RWPE2 (cell line): ENCODE data around the gene TPR.

Experiments used
- ATAC-seq: fragments of 200-7000 bp; cut with Tn5 transposase; 3 replicates; pipeline ENCODE4 v1.9.1; 2021; ENCODE audit warnings: low read depth
- DNase-seq: peaks from one replicate; pipeline ENCODE4 v3.0.0-alpha.2; 2020; ENCODE audit warnings: low spot score
- H3K27ac ChIP-seq: fragments of 450-650 bp; 2 replicates; pipeline ENCODE4 v1.5.1; 2017; ENCODE audit warnings: mild to moderate bottlenecking; ENCODE audit not compliant: poor library complexity, severe bottlenecking
- H3K27me3 ChIP-seq: fragments of 250-450 bp; sonication (Bioruptor Pico); 2 replicates; pipeline ENCODE4 v1.5.1; 2021; ENCODE audit warnings: mild to moderate bottlenecking, moderate library complexity; ENCODE audit not compliant: insufficient read depth, poor library complexity, severe bottlenecking
- H3K36me3 ChIP-seq: fragments of 250-450 bp; sonication (Bioruptor Pico); 2 replicates; pipeline ENCODE4 v1.5.1; 2020; ENCODE audit warnings: low read depth, mild to moderate bottlenecking, moderate library complexity
- H3K4me1 ChIP-seq: fragments of 250-450 bp; sonication (Bioruptor Pico); 2 replicates; pipeline ENCODE4 v1.5.1; 2021; ENCODE audit warnings: mild to moderate bottlenecking, moderate library complexity; ENCODE audit not compliant: insufficient read depth, poor library complexity, severe bottlenecking
- H3K4me3 ChIP-seq: fragments of 250-450 bp; sonication (Bioruptor Pico); 2 replicates; pipeline ENCODE4 v1.5.1; 2021; ENCODE audit warnings: mild to moderate bottlenecking, moderate library complexity; ENCODE audit not compliant: severe bottlenecking
- H3K9me3 ChIP-seq: fragments of 250-450 bp; sonication (Bioruptor Pico); 2 replicates; pipeline ENCODE4 v1.5.1; 2021; ENCODE audit warnings: mild to moderate bottlenecking, moderate library complexity; ENCODE audit not compliant: severe bottlenecking
- TF ChIP-seq, protein P1 (sequence below): fragments of 450-650 bp; IDR thresholded peaks from one replicate; pipeline ENCODE4 v1.5.1; 2017; ENCODE audit warnings: mild to moderate bottlenecking, moderate library complexity; ENCODE audit not compliant: poor library complexity, severe bottlenecking

The TPR gene

DNA sequence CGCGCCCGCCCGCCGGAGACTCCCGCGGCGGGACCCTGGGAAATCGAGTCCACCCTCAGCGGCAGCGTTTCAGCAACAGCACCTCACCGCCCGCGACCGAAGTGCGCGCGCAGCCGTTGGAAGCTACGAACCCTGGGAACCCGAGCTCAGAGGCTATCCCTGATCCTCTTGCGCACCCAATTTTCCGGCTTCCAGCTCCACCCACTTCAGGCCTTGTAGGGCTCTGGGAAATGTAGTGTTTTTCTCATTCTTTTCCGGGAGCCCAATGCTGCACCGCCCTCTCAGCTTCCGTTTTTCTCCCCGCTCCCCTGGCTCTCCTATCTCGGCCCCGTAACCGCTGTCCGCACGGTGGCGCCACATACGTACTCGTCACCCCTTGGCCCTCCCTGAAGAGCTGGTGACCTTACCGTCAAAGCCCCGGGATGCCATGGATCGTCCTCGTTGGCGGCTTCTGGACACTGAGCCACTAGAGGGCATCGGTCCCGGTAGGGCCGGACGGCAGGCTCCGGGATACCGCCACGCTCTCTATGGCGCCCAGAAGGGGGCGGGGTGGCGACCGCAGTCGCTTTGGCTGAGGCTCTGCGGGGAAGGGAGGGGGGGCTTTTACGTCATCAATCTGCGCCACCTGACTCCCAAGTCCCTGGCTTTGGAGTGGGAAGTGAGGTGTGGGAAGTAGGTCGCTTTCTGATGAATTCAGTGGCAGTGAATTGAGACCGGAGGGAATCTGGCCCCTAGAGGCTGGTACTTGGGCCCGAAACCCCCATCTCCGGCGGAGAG, at the start of gene TPR, which contains the start of gene ODR4:
TSS of gene TPR (minus strand) at position 102 of the 777 bp plus-strand sequence. CDS start 225 bp downstream, outside the sequence.
TSS of gene ODR4 (plus strand) at position 687 of the 777 bp plus-strand sequence. CDS start 3,948 bp downstream, outside the sequence.
- peaks cover 17% of the 10 kb centered on the region for H3K4me1 ChIP-seq
- TF ChIP-seq, protein P1, sequence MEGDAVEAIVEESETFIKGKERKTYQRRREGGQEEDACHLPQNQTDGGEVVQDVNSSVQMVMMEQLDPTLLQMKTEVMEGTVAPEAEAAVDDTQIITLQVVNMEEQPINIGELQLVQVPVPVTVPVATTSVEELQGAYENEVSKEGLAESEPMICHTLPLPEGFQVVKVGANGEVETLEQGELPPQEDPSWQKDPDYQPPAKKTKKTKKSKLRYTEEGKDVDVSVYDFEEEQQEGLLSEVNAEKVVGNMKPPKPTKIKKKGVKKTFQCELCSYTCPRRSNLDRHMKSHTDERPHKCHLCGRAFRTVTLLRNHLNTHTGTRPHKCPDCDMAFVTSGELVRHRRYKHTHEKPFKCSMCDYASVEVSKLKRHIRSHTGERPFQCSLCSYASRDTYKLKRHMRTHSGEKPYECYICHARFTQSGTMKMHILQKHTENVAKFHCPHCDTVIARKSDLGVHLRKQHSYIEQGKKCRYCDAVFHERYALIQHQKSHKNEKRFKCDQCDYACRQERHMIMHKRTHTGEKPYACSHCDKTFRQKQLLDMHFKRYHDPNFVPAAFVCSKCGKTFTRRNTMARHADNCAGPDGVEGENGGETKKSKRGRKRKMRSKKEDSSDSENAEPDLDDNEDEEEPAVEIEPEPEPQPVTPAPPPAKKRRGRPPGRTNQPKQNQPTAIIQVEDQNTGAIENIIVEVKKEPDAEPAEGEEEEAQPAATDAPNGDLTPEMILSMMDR = peak; percentile 99
- DNase-seq (peak; percentile 96), ATAC-seq (peak; percentile 92)
- H3K36me3 ChIP-seq = peaks cover 43% of the 10 kb centered on the region
- H3K27me3 ChIP-seq = no peaks in the 10 kb centered on the region
- H3K27ac ChIP-seq = peak within 1 kb of the TSS; percentile 81
- H3K4me3 ChIP-seq = peak within 1 kb of the TSS; percentile 55
- H3K9me3 ChIP-seq = no peaks in the 10 kb centered on the region

DNA sequence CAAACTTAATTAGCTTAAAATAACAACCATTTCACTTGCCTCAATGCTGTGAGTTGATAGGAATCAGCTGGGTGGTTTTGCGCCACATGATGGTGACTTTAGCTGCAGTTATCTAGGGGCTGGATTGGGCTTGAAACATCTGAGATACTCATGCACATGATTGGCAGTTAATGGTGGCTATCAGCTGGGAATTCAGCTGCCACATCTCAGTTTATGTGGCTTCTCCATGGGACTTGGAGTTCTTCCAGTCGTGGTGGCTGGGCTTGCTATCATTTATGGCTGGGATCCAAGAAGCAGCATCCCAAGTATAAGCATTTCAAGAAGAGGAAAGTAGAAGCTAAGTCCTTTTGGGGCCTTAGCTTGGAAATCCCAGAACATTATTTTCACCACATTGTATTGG, 49.5 kb upstream of the TPR start:
- H3K9me3 ChIP-seq = no peaks in the 10 kb centered on the region
- ATAC-seq (no peak), DNase-seq (no peak)
- H3K27me3 ChIP-seq = no peaks in the 10 kb centered on the region
- H3K4me3 ChIP-seq = no peak overlapping the region
- no peaks in the 10 kb centered on the region for H3K4me1 ChIP-seq
- H3K36me3 ChIP-seq = peaks cover 12% of the 10 kb centered on the region
- no peak overlapping the region for H3K27ac ChIP-seq
- TF ChIP-seq, protein P1 = no peak

DNA sequence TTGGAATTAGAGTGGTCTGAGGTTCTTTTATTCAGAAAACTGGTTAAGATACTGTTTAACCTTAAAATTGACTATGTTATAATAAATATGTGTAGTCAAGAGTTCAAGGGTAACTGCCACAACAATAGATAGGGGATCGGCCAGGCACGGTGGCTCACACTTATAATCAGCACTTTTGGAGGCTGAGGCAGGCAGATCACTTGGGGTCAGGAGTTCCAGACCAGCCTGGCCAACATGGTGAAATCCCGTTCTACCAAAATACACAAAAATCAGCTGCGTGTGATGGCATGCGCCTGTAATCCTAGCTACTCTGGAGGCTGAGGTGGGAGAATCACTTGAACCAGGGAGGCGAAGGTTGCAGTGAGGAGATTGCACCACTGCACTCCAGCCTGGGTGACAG, 46.4 kb upstream of the TPR start:
- TF ChIP-seq, protein P1 = no peak
- no peaks in the 10 kb centered on the region for H3K27me3 ChIP-seq
- ATAC-seq (no peak), DNase-seq (no peak)
- H3K9me3 ChIP-seq = no peaks in the 10 kb centered on the region
- H3K4me1 ChIP-seq = no peaks in the 10 kb centered on the region
- peaks cover 37% of the 10 kb centered on the region for H3K36me3 ChIP-seq
- H3K27ac ChIP-seq = no peak overlapping the region
- no peak overlapping the region for H3K4me3 ChIP-seq

DNA sequence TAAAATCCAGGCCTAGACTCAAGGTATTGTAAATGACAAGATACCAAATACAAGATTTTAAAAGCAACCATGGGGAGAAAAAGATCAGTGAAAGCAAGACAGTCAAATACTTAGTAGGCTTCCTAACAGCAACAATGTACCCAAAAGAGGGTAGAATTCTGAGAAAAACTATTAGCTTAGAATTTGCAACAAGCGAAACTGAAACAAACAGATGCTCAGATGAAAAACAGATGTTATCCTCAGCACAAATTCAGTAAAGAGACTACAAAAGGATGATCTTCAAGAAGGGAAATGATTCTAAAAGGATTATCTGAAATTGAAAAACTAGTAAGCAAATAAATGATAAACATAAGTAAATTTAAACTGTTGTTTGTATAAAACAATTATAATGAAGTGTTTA, 45.9 kb upstream of the TPR start:
- DNase-seq = no peak
- no peaks in the 10 kb centered on the region for H3K27me3 ChIP-seq
- no peak overlapping the region for H3K4me3 ChIP-seq
- no peak for ATAC-seq
- TF ChIP-seq, protein P1 = no peak
- H3K4me1 ChIP-seq = no peaks in the 10 kb centered on the region
- no peak overlapping the region for H3K27ac ChIP-seq
- H3K36me3 ChIP-seq = peaks cover 37% of the 10 kb centered on the region
- H3K9me3 ChIP-seq = no peaks in the 10 kb centered on the region

DNA sequence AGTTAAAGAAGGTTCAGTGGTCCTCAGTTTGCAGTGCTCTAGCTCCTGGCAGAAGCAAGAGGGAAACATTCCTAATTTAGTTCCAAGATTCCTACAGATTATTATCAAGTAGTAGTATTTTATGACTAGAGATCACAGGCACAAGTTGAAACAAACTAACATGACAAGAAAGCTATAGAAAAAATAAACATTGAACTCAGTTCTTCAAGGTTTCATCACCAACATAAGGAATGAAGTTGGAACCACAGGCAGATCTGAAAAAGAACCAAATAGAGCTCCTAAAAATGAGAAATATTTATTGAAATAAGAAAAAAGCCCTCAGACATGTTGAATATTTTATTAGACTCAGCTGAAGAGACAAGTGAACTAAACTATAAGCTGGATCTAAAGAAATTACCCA, 45.3 kb upstream of the TPR start:
- ATAC-seq (no peak), DNase-seq (no peak)
- Histone ChIP-seq H3K9me3 (no peaks in the 10 kb centered on the region), H3K36me3 (peaks cover 37% of the 10 kb centered on the region), H3K27me3 (no peaks in the 10 kb centered on the region), H3K4me3 (no peak overlapping the region), H3K4me1 (no peaks in the 10 kb centered on the region), H3K27ac (no peak overlapping the region)
- TF ChIP-seq, protein P1 = no peak
